NCI-H748 (cell line): Measurements from ENCODE around the gene ZNF280B.
"Not testable (repeated sequence)": the region's sequence is repeated elsewhere in the genome, so short reads cannot be mapped to it uniquely, and the experiment has no call there.

Source experiments
- DNase-seq: peaks from one replicate; lab custom pipeline; 2025; ENCODE audit not compliant: unreplicated experiment; lab: John Stamatoyannopoulos, UW

ZNF280B gene

GRCh38 chr22:22509912-22510311, 1.4 kb upstream of the ZNF280B start:
- not testable (repeated sequence) for DNase-seq

GRCh38 chr22:22507743-22508273, 734 bp downstream of the ZNF280B start:
- no peak for DNase-seq

GRCh38 chr22:22506736-22507135, 1.8 kb downstream of the ZNF280B start:
- DNase-seq = no peak

GRCh38 chr22:22498267-22498666, 10.3 kb downstream of the ZNF280B start:
- no peak for DNase-seq

GRCh38 chr22:22491589-22491988, 17.0 kb downstream of the ZNF280B start:
- not testable (repeated sequence) for DNase-seq

GRCh38 chr22:22488736-22489135, 19.8 kb downstream of the ZNF280B start:
- DNase-seq = no peak

GRCh38 chr22:22487869-22488597, 20.5 kb downstream of the ZNF280B start:
- DNase-seq = no peak

- DNase-seq = no peak
These were observed 21.5 kb downstream of the ZNF280B start for GRCh38 chr22:22487059-22487458.

- no peak for DNase-seq
These were observed 22.2 kb downstream of the ZNF280B start for GRCh38 chr22:22486132-22486899.

- DNase-seq = no peak
These were observed 23.0 kb downstream of the ZNF280B start for GRCh38 chr22:22485524-22485923.

- DNase-seq = no peak
These were observed 24.5 kb downstream of the ZNF280B start for GRCh38 chr22:22484023-22484422.

GRCh38 chr22:22480940-22481339, 27.6 kb downstream of the ZNF280B start:
- DNase-seq = no peak

- DNase-seq = no peak
These were observed 28.5 kb downstream of the ZNF280B start for GRCh38 chr22:22479999-22480532.

- DNase-seq = no peak
These were observed 29.4 kb downstream of the ZNF280B start for GRCh38 chr22:22479116-22479515.

GRCh38 chr22:22478470-22478869, 30.1 kb downstream of the ZNF280B start:
- no peak for DNase-seq

- DNase-seq = no peak
These were observed 33.8 kb downstream of the ZNF280B start for GRCh38 chr22:22474733-22475132.

- not testable (repeated sequence) for DNase-seq
These were observed 37.4 kb downstream of the ZNF280B start for GRCh38 chr22:22471104-22471503.

GRCh38 chr22:22469527-22469926, 39.0 kb downstream of the ZNF280B start:
- DNase-seq = no peak

GRCh38 chr22:22468794-22469469, 39.6 kb downstream of the ZNF280B start:
- DNase-seq = not testable (repeated sequence)

- DNase-seq = no peak
These were observed 41.4 kb downstream of the ZNF280B start for GRCh38 chr22:22467112-22467511.

- no peak for DNase-seq
These were observed 42.8 kb downstream of the ZNF280B start for GRCh38 chr22:22465782-22466181.
